NB4 (cell line): ENCODE results near the gene ICE2.

ENCODE experiments used
- MYC ChIP-seq: IDR thresholded peaks from 2 replicates; pipeline ENCODE4 v1.6.1; 2011; ENCODE audit warnings: low read depth, low read length
- POLR2A ChIP-seq: IDR thresholded peaks from 2 replicates; pipeline ENCODE4 v1.6.1; 2011; ENCODE audit warnings: mild to moderate bottlenecking; ENCODE audit not compliant: insufficient read length; ENCODE audit errors: extremely low read depth
- TF ChIP-seq, protein P1 (sequence below): IDR thresholded peaks from one replicate; pipeline ENCODE4 v1.5.1; 2012; ENCODE audit warnings: low read depth, low read length
- TF ChIP-seq, protein P2 (sequence below): IDR thresholded peaks from 2 replicates; pipeline ENCODE4 v1.6.1; 2011; ENCODE audit warnings: low read depth, low read length

DNA sequence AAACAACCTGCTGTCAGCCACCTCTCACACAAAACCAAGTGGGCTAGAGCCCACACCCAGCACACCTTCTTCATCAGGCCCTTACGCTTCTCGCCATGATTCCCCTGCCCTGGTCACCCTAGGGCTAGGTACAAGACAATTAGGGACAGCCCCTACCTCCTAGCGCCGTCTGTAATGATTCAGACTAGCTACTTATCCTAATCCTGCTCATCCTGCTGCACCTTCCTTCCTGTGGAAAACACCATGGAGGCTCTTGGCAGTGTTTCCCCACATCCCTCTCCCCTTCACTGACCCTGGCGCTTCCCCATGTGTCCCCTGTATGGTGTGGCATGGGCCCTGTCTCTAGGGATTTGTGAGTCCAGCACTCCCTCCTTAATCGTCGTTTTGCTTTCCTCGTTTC lies 39.6 kb upstream of the ICE2 start:
- TF ChIP-seq, protein P1, sequence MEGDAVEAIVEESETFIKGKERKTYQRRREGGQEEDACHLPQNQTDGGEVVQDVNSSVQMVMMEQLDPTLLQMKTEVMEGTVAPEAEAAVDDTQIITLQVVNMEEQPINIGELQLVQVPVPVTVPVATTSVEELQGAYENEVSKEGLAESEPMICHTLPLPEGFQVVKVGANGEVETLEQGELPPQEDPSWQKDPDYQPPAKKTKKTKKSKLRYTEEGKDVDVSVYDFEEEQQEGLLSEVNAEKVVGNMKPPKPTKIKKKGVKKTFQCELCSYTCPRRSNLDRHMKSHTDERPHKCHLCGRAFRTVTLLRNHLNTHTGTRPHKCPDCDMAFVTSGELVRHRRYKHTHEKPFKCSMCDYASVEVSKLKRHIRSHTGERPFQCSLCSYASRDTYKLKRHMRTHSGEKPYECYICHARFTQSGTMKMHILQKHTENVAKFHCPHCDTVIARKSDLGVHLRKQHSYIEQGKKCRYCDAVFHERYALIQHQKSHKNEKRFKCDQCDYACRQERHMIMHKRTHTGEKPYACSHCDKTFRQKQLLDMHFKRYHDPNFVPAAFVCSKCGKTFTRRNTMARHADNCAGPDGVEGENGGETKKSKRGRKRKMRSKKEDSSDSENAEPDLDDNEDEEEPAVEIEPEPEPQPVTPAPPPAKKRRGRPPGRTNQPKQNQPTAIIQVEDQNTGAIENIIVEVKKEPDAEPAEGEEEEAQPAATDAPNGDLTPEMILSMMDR, result no peak
- TF ChIP-seq MYC (no peak), POLR2A (no peak)
- TF ChIP-seq, protein P2, sequence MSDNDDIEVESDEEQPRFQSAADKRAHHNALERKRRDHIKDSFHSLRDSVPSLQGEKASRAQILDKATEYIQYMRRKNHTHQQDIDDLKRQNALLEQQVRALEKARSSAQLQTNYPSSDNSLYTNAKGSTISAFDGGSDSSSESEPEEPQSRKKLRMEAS, result no peak
